ENCODE measurements around the gene EPS8L1.
"Not testable (repeated sequence)": the region's sequence is repeated elsewhere in the genome, so short reads cannot be mapped to it uniquely, and the experiment has no call there.

The EPS8L1 gene

GRCh38 chr19:55075371-55075998, at the start of gene EPS8L1:
EPS8L1 (plus strand) TSS chr19:55075869; CDS start chr19:55076445, 576 bp downstream.
- H3K4me3 Mint-ChIP-seq: no peak within 1 kb of the TSS
- H3K27ac Mint-ChIP-seq: peak within 1 kb of the TSS; percentile 26
- H3K27me3 Mint-ChIP-seq (ENCODE audit: low read depth): peaks cover 20% of the 10 kb centered on the region
- no peaks in the 10 kb centered on the region for H3K36me3 Mint-ChIP-seq (ENCODE audit: low read depth)
- H3K9me3 Mint-ChIP-seq: no peaks in the 10 kb centered on the region
- peaks cover 7% of the 10 kb centered on the region for H3K4me1 Mint-ChIP-seq (ENCODE audit: low read depth)

DNA sequence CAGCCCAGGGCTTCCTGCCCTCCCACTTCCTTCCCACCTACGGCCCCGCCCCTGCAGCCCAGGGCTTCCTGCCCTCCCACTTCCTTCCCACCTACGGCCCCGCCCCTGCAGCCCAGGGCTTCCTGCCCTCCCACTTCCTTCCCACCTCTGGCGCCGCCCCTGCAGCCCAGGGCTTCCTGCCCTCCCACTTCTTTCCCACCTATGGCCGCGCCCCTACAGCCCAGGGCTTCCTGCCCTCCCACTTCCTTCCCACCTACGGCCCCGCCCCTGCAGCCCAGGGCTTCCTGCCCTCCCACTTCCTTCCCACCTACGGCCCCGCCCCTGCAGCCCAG, 48.6 kb upstream of the EPS8L1 start:
- not testable (repeated sequence) for H3K4me1 Mint-ChIP-seq (ENCODE audit: low read depth); H3K4me3 Mint-ChIP-seq; H3K27ac Mint-ChIP-seq; H3K27me3 Mint-ChIP-seq (ENCODE audit: low read depth)
- H3K36me3 Mint-ChIP-seq (ENCODE audit: low read depth): peaks cover 18% of the 10 kb centered on the region
- H3K9me3 Mint-ChIP-seq: peaks cover 31% of the 10 kb centered on the region

GRCh38 chr19:55027472-55028337, 48.0 kb upstream of the EPS8L1 start:
- H3K4me1 Mint-ChIP-seq (ENCODE audit: low read depth): no peaks in the 10 kb centered on the region
- no peak overlapping the region for H3K4me3 Mint-ChIP-seq
- H3K36me3 Mint-ChIP-seq (ENCODE audit: low read depth): peaks cover 18% of the 10 kb centered on the region
- H3K27ac Mint-ChIP-seq: no peak overlapping the region
- peaks cover 28% of the 10 kb centered on the region for H3K9me3 Mint-ChIP-seq
- H3K27me3 Mint-ChIP-seq (ENCODE audit: low read depth): no peaks in the 10 kb centered on the region

- peaks cover 14% of the 10 kb centered on the region for H3K36me3 Mint-ChIP-seq (ENCODE audit: low read depth)
- no peak overlapping the region for H3K27ac Mint-ChIP-seq
- H3K9me3 Mint-ChIP-seq: peaks cover 20% of the 10 kb centered on the region
- no peak overlapping the region for H3K4me3 Mint-ChIP-seq
- H3K4me1 Mint-ChIP-seq (ENCODE audit: low read depth): no peaks in the 10 kb centered on the region
- H3K27me3 Mint-ChIP-seq (ENCODE audit: low read depth): no peaks in the 10 kb centered on the region
These were observed 46.9 kb upstream of the EPS8L1 start for GRCh38 chr19:55028757-55029156.

DNA sequence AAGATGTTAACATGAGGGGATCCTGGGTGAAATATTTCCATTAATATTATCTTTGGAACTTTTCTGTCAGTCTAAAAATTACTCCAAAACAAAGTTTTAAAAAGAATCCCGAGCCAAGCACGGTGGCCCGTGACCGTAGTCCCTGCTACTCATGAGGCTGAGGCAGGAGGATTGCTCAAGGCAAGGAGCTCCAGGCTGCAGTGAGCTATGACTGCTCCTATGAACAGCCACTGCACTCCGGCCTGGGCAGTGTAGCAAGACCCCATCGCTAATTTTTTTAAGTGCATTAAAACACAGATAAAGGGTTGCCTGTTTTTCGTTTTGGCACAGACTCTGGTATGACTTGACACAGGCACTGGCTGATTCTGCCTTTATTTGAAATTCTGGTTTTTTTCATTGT, 44.5 kb upstream of the EPS8L1 start:
- H3K27me3 Mint-ChIP-seq (ENCODE audit: low read depth): no peaks in the 10 kb centered on the region
- H3K4me1 Mint-ChIP-seq (ENCODE audit: low read depth): no peaks in the 10 kb centered on the region
- peaks cover 3% of the 10 kb centered on the region for H3K9me3 Mint-ChIP-seq
- H3K27ac Mint-ChIP-seq: no peak overlapping the region
- peaks cover 3% of the 10 kb centered on the region for H3K36me3 Mint-ChIP-seq (ENCODE audit: low read depth)
- no peak overlapping the region for H3K4me3 Mint-ChIP-seq

DNA sequence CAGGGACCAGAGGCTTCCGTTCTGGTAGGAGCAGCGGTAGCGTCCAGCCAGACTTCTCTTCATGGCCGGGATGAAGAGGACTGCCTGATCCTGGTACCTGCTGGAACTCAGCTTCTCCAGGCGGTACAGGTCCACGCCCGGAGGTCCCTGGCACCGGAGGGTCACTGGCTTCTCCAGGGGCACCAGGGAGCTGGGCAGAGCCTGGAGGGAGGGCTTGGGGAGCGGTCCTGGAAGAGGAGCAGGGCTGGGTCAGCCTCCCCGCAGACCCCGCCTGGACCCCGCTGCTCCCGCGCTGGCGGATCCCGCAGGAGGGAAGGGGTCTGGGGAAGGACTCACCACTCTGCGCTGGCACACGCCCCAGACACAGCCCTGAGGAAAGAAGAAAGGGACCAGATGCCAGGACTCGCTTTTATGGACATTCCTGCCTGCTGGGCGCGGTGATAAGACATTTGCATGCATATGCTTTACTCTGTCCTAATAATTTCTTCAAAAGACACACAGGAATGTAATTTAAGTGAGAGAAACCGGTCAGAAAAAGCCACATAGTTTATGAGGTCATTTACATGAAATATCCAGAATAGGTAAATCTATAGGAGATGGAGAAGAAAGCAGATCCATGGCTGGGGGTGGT, 43.4 kb upstream of the EPS8L1 start:
- Mint-ChIP-seq H3K4me1 (ENCODE audit: low read depth) (no peaks in the 10 kb centered on the region), H3K4me3 (no peak overlapping the region), H3K27me3 (ENCODE audit: low read depth) (no peaks in the 10 kb centered on the region), H3K9me3 (no peaks in the 10 kb centered on the region), H3K36me3 (ENCODE audit: low read depth) (no peaks in the 10 kb centered on the region), H3K27ac (no peak overlapping the region)

DNA sequence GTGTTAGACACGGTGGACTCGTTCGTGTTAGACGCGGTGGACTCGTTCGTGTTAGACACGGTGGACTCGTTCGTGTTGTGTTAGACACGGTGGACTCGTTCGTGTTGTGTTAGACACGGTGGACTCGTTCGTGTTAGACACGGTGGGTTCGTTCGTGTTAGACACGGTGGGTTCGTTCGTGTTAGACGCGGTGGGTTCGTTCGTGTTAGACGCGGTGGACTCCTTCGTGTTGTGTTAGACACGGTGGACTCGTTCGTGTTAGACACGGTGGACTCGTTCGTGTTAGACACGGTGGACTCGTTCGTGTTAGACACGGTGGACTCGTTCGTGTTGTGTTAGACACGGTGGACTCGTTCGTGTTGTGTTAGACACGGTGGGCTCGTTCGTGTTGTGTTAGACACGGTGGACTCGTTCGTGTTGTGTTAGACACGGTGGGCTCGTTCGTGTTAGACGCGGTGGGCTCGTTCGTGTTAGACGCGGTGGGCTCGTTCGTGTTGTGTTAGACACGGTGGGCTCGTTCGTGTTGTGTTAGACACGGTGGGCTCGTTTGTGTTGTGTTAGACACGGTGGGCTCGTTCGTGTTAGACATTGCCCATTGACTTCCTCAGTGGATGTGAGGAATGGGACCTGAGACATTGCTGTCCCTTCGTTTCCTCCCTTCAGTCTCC, 42.6 kb upstream of the EPS8L1 start:
- not testable (repeated sequence) for H3K4me3 Mint-ChIP-seq; H3K27me3 Mint-ChIP-seq (ENCODE audit: low read depth); H3K36me3 Mint-ChIP-seq (ENCODE audit: low read depth); H3K4me1 Mint-ChIP-seq (ENCODE audit: low read depth); H3K27ac Mint-ChIP-seq; H3K9me3 Mint-ChIP-seq

- Mint-ChIP-seq H3K4me3 (no peak overlapping the region), H3K27me3 (ENCODE audit: low read depth) (no peaks in the 10 kb centered on the region), H3K36me3 (ENCODE audit: low read depth) (peaks cover under 1% of the 10 kb centered on the region), H3K4me1 (ENCODE audit: low read depth) (no peaks in the 10 kb centered on the region), H3K9me3 (peaks cover 1% of the 10 kb centered on the region), H3K27ac (no peak overlapping the region)
These were observed 40.9 kb upstream of the EPS8L1 start for GRCh38 chr19:55034751-55035150.

- peaks cover 4% of the 10 kb centered on the region for H3K9me3 Mint-ChIP-seq
- H3K36me3 Mint-ChIP-seq (ENCODE audit: low read depth): peaks cover 2% of the 10 kb centered on the region
- H3K4me3 Mint-ChIP-seq: no peak overlapping the region
- H3K27me3 Mint-ChIP-seq (ENCODE audit: low read depth): no peaks in the 10 kb centered on the region
- H3K4me1 Mint-ChIP-seq (ENCODE audit: low read depth): no peaks in the 10 kb centered on the region
- no peak overlapping the region for H3K27ac Mint-ChIP-seq
These were observed 39.6 kb upstream of the EPS8L1 start for GRCh38 chr19:55036058-55036457.

- not testable (repeated sequence) for H3K27ac Mint-ChIP-seq
- H3K4me1 Mint-ChIP-seq (ENCODE audit: low read depth): peaks cover 15% of the 10 kb centered on the region
These were observed 38.1 kb upstream of the EPS8L1 start for GRCh38 chr19:55037603-55038002.

GRCh38 chr19:55040654-55041053, 35.0 kb upstream of the EPS8L1 start:
- H3K4me3 Mint-ChIP-seq; H3K27ac Mint-ChIP-seq; H3K27me3 Mint-ChIP-seq (ENCODE audit: low read depth); H3K9me3 Mint-ChIP-seq: not testable (repeated sequence)
- Mint-ChIP-seq H3K36me3 (ENCODE audit: low read depth) (peaks cover 30% of the 10 kb centered on the region), H3K4me1 (ENCODE audit: low read depth) (peaks cover 20% of the 10 kb centered on the region)

More at GRCh38 chr19:55037603-55038002, 38.1 kb upstream of the EPS8L1 start:
- H3K36me3 Mint-ChIP-seq (ENCODE audit: low read depth): peaks cover 14% of the 10 kb centered on the region
- not testable (repeated sequence) for H3K27me3 Mint-ChIP-seq (ENCODE audit: low read depth); H3K4me3 Mint-ChIP-seq; H3K9me3 Mint-ChIP-seq

GRCh38 chr19:55041244-55041626, 34.4 kb upstream of the EPS8L1 start:
- H3K27me3 Mint-ChIP-seq (ENCODE audit: low read depth): no peaks in the 10 kb centered on the region
- peak overlapping the region; percentile 94 for H3K27ac Mint-ChIP-seq

DNA sequence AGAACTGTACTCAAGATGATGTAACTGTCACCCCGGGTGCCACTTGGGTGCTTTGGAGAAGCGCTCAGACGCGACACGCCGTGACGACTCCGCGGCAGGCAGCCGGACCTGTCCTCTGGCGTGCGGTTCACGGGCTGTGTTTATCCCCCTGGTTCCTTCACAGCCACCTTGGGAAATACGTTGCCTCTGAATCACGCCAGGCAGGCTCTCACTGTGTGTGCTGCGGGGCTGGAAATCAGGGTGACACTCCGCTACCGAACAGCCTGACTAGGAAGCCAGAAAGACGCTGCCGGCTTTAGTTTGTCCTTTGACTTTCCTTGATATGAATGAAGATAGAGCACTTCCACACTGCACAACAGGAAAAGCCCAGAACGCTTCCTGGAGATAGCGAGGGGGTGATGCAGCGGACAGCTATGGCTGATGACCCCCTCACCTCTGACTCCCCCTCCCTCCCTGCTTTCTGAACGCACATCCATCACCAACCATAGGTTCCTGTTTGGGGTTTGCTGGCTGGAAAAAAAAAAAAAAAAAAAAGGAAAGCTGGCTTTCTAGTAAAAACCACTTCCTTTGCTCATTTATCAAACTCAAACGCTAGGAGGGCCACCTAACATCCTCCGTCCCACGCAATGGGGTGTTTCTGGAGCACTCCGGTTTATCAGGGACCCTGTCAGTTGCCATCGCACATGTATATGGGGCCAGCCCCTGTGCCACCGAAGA, 33.9 kb upstream of the EPS8L1 start:
- Mint-ChIP-seq H3K27ac (peak overlapping the region; percentile 94), H3K36me3 (ENCODE audit: low read depth) (peaks cover 30% of the 10 kb centered on the region), H3K4me3 (peak overlapping the region; percentile 73)

More at GRCh38 chr19:55041244-55041626, 34.4 kb upstream of the EPS8L1 start:
- H3K36me3 Mint-ChIP-seq (ENCODE audit: low read depth): peaks cover 30% of the 10 kb centered on the region
- H3K4me3 Mint-ChIP-seq: peak overlapping the region; percentile 73
- peaks cover 20% of the 10 kb centered on the region for H3K4me1 Mint-ChIP-seq (ENCODE audit: low read depth)
- H3K9me3 Mint-ChIP-seq: peaks cover 4% of the 10 kb centered on the region

GRCh38 chr19:55042344-55042678, 33.4 kb upstream of the EPS8L1 start:
- peak overlapping the region; percentile 73 for H3K4me3 Mint-ChIP-seq
- no peaks in the 10 kb centered on the region for H3K27me3 Mint-ChIP-seq (ENCODE audit: low read depth)
- peaks cover 4% of the 10 kb centered on the region for H3K9me3 Mint-ChIP-seq
- H3K36me3 Mint-ChIP-seq (ENCODE audit: low read depth): peaks cover 30% of the 10 kb centered on the region
- H3K4me1 Mint-ChIP-seq (ENCODE audit: low read depth): peaks cover 20% of the 10 kb centered on the region
- H3K27ac Mint-ChIP-seq: peak overlapping the region; percentile 94

More for the DNA sequence above, 33.9 kb upstream of the EPS8L1 start:
- H3K27me3 Mint-ChIP-seq (ENCODE audit: low read depth): no peaks in the 10 kb centered on the region
- peaks cover 4% of the 10 kb centered on the region for H3K9me3 Mint-ChIP-seq
- H3K4me1 Mint-ChIP-seq (ENCODE audit: low read depth): peaks cover 20% of the 10 kb centered on the region
